HG03025 (cell line): ENCODE results near the gene ETAA1.

Source experiments
- ATAC-seq: cut with Tn5 transposase; IDR thresholded peaks from one replicate; pipeline ENCODE4 v1.9.1; 2021; ENCODE audit warnings: mild to moderate bottlenecking, moderate library complexity; ENCODE audit not compliant: unreplicated experiment, low FRiP score

Gene ETAA1

DNA sequence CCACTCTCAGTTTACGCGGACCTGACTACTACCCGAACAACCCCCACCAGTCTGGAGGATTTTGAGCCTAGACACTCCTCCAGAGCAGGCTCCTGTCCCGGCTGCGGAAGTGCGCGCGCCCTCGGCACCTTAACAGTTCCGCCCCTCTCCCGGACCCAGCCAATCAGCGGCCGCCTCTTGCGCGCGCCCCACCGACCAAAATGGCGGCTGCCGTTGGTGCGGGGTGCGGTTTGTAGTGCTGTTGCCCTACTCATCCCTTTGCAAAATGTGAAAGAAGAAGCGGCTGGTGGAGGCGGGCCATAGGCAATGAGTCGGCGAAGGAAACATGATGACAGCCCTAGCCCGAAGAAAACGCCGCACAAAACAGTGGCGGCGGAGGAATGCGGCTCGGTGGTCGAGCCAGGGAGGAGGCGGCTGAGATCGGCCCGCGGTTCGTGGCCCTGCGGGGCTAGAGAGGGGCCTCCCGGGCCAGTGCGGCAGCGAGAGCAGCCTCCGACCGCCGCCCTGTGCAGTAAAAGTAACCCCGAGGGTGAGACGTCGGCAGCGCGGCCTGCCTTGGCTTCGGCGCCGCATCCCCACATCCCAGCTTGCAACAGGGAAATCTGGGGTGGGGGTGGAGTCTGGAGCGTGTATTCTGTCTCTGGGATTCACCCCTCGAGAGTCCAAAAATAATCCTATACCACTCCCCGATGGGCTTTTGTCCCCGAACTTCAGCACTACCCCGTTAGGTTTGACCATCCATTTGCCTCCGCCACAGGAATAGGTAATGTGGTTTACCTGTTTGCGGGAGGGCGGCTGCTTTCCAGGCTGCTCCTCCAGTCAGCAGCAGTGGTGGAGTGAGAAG, at the start of gene ETAA1:
TSS of gene ETAA1 (plus strand) at position 191 of the 844 bp plus-strand sequence. CDS start at position 307, 116 bp downstream.
- peak; percentile 99 for ATAC-seq

DNA sequence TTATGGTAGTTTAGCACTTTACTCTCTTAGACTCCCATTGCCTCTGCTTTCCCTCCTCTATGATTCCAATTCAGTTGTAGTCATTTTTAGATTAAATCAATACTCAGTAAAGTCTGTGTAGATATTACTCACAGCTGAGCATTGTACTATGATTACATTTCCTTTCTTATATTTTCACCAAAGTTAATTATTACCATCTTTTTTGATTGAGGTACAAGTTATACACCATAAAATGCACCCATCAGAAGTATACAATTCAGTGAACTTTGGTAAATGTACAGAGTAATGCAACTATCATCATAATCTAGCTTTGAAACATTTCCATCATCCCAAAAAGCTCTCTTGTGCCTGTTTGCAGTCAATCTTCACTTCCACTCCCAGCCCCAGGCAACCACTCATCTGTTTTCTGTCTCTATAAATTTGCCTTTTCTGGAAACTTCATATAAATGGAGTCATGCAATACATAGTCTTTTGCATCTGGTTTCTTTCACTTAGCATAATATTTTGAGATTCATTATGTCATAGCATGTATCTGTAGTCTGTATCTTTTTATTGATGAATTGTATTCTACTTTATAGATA, 30.2 kb upstream of the ETAA1 start:
- no peak for ATAC-seq

DNA sequence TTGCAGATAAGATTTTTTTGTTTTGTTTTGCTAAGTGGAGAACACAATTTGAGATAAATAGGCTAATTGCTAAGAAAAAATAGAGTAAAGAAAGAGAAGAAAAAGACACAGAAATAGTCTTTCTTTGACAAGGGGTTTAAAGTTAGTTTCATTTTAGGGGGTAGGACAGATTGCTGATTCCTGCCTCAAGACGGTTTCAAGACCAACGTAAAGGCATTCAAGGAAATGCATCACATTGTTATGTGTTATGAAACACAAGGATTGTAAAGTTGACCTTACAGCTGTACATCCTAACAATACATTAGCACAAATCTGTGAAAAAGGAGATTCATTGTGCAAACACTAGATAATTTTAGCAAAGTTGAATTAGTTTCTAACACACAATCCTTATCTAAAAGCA, 22.7 kb upstream of the ETAA1 start:
- no peak for ATAC-seq

DNA sequence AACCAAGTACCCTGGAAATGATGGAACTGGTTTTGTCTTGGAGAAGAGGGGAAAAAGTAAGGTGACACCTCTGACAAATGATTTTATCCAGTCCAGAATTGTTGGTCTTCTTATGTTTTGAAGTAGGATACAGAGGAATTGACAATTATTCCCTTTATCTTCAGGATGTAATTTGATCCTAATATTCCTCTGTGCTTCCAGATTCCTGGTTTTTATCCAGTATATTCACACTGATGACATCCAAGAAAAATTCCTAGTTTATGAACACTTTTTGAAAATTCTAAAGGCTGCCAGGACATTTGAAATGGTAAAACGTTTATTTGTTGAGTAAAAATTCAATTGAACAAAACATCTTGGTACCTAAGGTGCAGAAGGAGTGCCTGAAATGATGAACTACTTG, 22.2 kb upstream of the ETAA1 start:
- ATAC-seq = no peak

DNA sequence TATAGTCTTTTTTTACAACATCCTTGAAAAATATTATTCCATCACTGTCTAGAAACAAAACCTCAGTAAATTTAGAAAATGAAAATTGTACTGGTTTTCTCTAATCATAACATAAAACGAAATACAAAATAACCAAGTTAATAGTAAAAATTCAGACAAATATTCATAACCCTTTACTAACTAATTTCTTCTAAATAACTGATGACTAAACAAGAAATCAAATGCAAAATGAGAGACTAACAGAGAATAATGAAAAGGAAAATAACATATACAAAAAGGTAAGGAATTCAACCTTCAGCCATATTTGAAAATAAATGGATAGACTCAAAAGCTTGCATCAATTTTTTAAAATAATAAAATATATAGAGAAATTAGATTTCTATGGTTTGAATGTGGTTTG, 18.6 kb upstream of the ETAA1 start:
- ATAC-seq = no peak

DNA sequence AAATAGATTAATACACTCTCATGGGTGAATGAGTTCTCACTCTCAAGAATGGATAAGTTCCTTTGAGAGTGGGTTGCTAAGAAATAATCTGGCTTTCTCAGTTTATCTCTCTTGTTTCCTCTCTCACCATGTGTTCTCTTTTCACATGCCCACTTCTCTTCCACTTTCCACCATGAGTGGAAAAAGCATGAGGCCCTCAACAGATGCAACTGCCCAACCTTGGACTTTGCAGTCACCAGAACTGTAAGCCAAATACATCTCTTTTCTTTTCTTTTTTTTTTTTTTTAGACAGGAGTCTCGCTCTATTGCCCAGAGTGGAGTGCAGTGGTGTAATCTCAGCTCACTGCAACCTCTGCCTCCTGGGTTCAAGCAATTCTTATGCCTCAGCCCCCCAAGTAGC, 18.1 kb upstream of the ETAA1 start:
- no peak for ATAC-seq

DNA sequence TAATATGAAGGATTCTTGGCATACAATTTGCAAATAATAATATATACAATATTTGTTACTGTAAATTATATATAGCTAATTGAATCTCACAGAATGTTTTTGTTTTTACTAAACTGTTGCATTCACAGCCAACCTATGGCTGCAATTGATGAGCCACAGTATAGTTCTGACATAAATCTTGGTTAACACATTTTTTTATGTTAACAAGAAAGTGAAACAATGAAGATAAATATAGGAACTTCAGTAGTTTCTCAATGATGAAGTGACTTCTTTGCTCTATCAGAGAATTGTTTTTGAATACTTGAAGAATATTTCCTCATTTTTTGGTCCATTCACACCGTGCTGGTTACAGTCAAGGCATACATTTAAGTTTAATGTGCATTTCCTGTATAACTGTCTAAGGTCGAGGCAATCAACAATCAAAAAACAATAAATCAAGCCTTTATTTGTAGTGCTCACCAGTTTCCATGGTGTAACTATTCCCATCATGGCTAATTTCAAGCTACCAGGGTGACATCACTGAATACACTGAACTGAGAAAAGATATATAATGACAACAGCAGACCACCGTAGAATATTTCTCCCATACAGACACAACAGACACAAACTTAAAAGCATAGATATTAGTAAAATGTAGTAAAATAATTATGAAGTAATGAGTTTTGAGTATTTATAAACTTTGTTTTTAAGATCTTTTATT, 12.9 kb upstream of the ETAA1 start:
- ATAC-seq = no peak

DNA sequence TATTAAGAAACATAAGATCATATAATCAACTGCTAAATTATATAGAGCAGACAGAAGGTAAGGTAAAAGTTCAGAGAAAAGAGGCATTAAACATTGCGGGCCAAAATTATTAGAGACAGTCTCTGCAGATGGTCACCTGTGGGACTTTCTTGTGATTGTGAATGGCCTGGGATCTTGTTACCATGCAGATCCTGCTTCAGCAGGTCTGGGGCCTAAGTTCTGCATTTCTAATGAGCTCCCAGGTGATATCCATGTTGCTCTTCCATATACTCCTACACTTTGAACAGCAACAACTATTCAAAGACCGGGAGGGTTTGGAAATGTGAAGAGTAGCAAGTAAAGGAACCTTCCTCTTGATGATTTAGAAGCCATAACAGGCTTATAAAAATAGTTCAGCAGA, 8.5 kb upstream of the ETAA1 start:
- ATAC-seq = no peak

DNA sequence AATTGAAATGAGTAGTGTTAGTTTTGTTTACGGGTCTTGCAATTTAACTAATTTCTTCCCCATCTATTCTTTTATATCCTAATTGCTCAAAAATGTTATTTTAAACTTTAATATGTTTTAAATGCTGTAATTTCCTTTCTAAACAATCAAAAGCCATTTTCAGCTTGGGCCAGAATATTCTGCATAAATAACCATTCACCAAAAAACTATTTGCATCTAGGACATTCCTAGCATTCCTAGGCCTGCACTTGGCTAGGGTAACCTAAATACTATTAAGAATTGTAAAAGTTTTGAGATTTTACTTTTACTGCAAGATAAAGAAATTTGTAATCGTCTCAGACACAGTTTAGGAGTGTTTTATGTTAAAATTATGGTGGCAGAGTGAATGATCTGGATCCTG, 7.8 kb upstream of the ETAA1 start:
- ATAC-seq = no peak

DNA sequence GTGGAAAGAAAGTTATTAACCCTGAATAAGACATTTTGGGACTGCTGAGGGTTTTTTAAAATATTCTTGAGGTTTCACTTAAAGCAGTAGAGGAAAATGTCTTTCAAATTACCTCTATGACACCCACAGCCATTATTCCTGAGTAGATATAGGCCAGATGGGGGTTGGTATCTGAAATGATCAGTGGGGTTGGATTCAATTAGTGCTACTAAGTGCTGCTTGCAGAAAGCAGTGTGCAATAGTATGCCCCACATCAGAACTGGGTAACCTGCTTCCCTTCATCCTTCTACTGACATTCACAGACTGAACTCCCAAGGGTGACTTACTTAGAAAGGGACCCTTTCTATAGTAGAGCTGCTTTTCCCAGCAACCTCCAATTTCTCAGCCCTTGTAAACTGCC, 7.3 kb upstream of the ETAA1 start:
- no peak for ATAC-seq

DNA sequence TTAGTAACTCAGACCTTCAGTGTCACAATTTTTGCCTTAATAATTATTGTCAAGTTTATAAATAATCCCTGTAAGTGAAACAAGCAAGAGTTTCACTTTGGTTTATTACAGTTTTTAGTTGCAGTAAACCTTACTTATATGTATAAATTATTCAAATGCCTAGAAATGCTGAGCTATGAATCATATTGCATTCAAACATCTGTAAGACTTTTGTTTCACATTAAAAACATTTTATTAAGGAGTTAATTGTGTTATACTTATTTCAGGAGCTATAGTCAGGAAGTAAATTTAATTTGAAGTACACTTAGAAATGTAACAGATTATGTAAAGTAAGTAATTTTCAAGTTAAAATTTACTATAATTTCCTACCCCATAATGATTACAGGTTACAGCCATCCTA, 3.9 kb upstream of the ETAA1 start:
- no peak for ATAC-seq

DNA sequence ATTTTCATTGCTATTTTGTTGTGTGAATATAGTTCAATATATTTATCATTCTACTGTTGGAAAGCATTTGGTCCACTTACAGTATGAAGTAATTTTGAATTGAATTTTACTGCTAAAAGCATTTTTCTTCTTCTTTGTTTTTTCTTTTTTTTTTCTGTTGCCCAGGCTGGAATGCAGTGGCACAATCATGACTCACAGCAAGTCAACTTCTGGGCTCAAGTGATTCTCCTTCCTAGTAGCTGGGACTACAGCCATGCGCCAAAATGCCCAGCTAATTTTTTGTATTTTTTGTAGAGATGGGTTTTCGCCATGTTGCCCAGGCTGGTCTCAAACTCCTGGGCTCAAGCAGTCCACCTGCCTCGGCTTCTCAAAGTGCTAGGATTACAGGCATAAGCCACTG, 2.4 kb upstream of the ETAA1 start:
- ATAC-seq = no peak

DNA sequence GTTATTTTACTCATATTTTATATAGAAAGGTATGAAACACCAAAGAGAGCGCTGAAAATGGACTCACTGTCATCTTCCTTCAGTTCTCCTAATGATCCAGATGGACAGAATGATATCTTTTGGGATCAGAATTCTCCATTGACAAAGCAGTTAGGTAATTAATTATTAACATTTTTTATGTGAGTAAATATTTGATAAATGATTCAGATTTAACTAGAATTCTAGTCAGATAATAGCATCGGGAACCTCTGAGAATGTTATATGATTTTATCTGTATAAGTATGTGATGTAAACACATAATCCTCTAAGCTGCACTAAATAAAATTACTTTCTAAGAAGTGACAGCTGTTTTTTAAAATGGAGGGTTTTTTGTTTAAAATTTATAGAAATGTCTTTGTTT, 2.0 kb downstream of the ETAA1 start:
- ATAC-seq = no peak

DNA sequence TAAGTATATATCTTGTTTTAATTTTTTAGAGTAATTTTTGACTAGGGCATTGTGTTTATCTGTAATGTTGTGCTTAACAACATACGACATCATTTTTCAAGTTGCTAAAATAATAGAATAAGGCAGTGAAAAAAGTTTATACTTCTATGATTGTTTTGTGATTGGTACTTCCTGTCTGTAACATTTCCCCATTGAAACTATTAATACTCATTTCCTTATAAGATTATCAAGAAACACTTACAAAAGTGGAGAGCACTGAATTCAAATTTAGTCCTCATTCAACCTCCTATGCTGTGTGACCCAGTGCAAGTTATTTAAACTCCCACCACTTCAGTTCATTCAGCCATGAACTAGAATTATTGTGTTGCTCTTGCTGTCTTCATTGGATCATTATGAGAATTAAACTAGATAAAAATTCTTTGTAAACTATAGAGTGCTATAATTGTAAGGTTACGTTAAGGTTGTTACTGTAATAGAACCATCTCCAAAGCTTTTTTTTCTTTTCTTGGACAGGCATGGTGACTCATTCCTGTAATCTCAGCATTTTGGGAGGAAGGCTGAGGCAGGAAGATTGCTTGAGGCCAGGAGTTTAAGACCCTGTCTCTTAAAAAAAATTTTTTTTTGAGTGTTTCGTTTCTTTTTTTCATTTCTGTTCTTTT, 2.8 kb downstream of the ETAA1 start:
- no peak for ATAC-seq

DNA sequence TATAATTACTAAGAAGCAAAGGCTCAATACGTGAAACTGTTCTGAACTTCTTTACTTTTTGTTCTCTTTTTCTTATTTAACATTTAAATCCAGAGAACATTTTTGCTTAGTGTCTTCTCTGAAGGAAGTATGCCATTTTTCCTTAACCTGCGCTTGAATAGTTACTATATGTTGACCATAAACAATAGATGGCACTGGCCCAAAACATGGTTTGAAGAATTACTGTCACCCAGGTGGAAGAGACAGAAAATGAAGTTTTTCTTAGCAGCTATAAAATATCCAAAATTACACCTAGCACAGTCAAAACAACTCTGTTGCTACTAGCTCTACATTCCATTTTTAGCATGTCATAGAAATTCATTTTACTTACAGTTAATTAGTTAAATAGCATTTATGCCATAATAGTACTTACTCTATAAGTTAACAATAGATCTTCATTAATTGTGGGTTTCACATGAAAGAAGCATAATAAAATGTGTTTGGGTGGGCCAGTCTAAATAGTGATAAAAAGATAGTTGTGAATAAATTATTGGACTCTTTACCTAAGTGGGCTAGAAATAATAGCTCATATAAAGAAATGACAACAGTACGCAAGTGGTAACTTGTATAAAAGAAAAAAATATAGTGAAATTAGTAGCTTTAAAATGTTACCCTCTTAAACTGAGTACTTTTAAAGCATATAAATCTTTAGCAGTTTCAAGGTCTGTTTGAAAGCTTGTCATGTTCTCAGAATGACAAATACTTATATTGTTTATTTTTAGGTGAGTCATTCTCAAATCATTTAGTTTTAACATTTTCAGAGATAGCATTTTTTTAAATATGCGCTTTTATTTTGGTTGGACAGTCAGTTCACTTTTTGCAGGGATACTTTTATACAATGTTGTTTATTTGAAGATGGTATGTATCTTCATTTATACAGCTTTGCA, 3.7 kb downstream of the ETAA1 start:
- no peak for ATAC-seq

DNA sequence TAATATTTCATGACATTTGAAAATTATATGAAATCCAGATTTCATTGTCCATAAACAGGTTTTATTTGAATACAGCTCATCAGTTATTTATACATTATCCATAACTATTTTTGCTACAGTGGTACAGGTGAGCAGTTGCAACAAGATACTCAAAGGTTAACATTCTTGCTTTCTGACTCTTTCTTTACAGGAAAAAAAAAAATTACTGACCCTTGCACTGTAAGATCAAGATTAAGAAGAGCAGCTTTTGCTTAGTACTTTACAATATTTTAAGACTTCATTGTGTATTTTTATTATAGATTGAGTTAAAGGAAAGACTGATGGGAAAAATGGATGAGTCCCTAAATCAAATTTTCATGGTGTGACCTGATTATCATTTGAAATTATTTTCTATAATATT, 11.2 kb downstream of the ETAA1 start:
- no peak for ATAC-seq

DNA sequence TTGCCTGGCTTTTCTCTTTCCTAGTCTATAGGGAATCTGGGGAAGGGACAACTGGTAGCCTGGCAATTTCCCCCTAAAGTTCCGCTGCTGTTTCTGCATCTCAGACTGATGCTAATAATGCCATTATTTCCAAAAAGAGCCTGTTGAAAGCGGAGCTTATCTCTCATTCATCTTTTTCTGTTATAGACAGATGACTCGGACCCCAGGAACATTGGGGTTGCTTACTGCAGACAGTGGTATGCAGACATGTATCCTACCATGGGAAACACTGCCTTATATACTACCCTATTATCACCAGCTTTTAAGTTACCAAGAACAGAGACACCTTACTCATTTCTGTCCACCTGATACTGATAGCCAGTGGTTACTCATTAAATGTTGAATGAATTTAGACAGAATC, 15.3 kb downstream of the ETAA1 start:
- no peak for ATAC-seq

DNA sequence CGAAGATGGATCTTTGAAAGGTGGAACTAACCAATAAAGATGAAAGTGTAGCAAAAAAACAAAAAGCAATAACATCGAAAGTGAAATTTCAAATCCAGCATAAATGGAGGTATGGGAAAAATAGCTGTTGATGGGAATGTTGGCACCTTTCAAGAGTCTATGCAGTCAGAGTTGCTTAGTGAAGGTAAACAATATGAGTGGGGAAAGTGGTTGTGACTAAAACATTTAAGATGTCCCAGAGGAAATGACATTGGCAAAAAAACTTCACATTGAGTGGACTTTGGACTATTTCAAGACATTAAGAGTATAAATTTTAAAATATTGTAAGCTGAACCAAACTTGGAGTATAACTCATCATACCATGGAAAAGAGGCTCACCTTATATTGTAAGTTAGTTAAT, 17.7 kb downstream of the ETAA1 start:
- ATAC-seq = no peak

DNA sequence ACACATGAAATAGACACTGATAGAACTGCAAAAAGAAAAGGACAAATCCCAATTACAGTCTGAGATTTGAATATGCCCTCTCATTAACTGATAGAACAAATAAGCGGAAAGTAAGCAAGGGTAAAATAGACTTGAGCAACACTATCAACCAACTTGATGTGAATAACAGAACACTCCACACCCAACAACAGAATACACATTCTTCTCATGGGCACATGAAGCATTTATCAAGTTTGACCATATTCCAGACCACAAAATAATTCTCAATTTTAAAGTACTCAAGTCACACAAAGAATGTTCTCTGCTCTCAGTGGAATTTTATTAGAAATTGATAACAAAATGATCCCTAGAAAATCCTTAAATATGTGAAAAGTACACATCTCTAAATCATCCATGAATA, 19.0 kb downstream of the ETAA1 start:
- no peak for ATAC-seq

DNA sequence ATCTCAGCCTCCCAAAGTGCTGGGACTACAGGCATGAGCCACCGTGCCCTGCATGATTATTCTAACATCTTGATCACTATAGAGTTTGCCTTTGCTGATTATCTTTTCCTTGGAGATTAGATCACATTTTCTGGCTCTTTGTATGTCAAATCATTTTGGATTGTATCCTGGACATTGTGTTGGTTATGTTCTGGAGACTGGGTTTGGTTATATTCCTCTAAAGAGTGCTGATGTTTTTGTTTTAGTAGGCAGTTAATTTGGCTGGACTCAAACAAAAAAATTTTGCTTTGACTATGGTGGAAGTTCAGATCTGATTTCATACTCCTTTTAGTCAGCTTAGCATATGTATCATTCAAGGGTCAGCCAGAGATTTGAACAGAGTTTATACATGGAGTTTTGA, 26.4 kb downstream of the ETAA1 start:
- ATAC-seq = no peak
